H1 (cell line): ENCODE data around the gene METTL22. TPM values are rescaled to one million over a fixed set of nuclear protein-coding genes. Genes with fewer than 3 reads are reported as not detected.

Experiments used
- CTCF ChIA-PET: fragments of 300-600 bp; sonication (Branson Sonifier 250); formaldehyde crosslinking; loops from one replicate; lab custom pipeline; 2021; ENCODE audit not compliant: partially characterized antibody; lab: Charles Lee
- POLR2A ChIA-PET: fragments of 300-600 bp; sonication (Branson Sonifier 250); formaldehyde crosslinking; loops from one replicate; lab custom pipeline; 2021; ENCODE audit warnings: inconsistent platforms; ENCODE audit not compliant: partially characterized antibody; lab: Charles Lee
- DNase-seq, 2 experiments: peaks; one replicate each; pipeline versions ENCODE4 v3.0.0 to v3.0.0-alpha.2; 2010 to 2022; ENCODE audit warnings: low spot score in 2 of 2, low read depth in 1 of 2, mixed read lengths in 1 of 2
- FAIRE-seq: peaks from 2 replicates; lab custom pipeline; 2011; peaks lifted over from hg19 to GRCh38; lab: Jason Lieb, UNC
- H2AFZ ChIP-seq: 2 replicates; pipeline ENCODE4 v1.8.1; 2012; ENCODE audit warnings: low read length, inconsistent platforms
- H2AK5ac ChIP-seq: 2 replicates; pipeline ENCODE4 v1.6.1; 2013; ENCODE audit warnings: low read depth, low read length
- H2BK120ac ChIP-seq: replicated peaks from 2 replicates; pipeline ENCODE3; 2013; ENCODE audit warnings: low read depth, low read length, inconsistent platforms
- H2BK12ac ChIP-seq: 2 replicates; pipeline ENCODE4 v1.6.1; 2013; ENCODE audit warnings: low read depth, low read length
- H2BK15ac ChIP-seq: 2 replicates; pipeline ENCODE4 v1.6.1; 2013; ENCODE audit warnings: low read length
- H2BK20ac ChIP-seq: 2 replicates; pipeline ENCODE4 v1.6.1; 2013; ENCODE audit warnings: low read length
- H2BK5ac ChIP-seq: 2 replicates; pipeline ENCODE4 v1.6.1; 2013; ENCODE audit warnings: low read depth, low read length
- H3K14ac ChIP-seq: 2 replicates; pipeline ENCODE4 v1.6.1; 2013; ENCODE audit warnings: inconsistent platforms; ENCODE audit not compliant: insufficient read length
- H3K18ac ChIP-seq: 2 replicates; pipeline ENCODE4 v1.6.1; 2013; ENCODE audit warnings: low read length; ENCODE audit errors: extremely low read depth
- H3K23ac ChIP-seq: 2 replicates; pipeline ENCODE4 v1.6.1; 2013; ENCODE audit warnings: inconsistent platforms; ENCODE audit not compliant: insufficient read length
- H3K23me2 ChIP-seq: 2 replicates; pipeline ENCODE4 v1.6.1; 2013; ENCODE audit warnings: low read depth, low read length
- H3K27ac ChIP-seq: 2 replicates; pipeline ENCODE4 v1.6.1; 2011; ENCODE audit warnings: low read depth, low read length, inconsistent platforms
- H3K27me3 ChIP-seq, 4 experiments: replicated peaks in 1 of 4; 1 replicate in 1 of 4; 2 replicates in 3 of 4; pipeline versions ENCODE4 v1.6.1 to v1.8.1; 2011 to 2013; ENCODE audit warnings: low read length in 3 of 4, mild to moderate bottlenecking in 3 of 4, inconsistent platforms in 2 of 4, mixed read lengths in 2 of 4, moderate library complexity in 1 of 4; ENCODE audit not compliant: control insufficient read depth in 3 of 4, insufficient read depth in 3 of 4; ENCODE audit errors: extremely low read depth in 1 of 4
- H3K36me3 ChIP-seq, 4 experiments: 2 replicates each; pipeline versions ENCODE4 v1.6.1 to v1.8.1; 2011 to 2013; ENCODE audit warnings: mild to moderate bottlenecking in 4 of 4, low read length in 3 of 4, moderate library complexity in 2 of 4, control low read depth in 1 of 4, inconsistent platforms in 1 of 4; ENCODE audit not compliant: insufficient read depth in 4 of 4, control insufficient read depth in 2 of 4
- H3K4ac ChIP-seq: replicated peaks from 2 replicates; pipeline ENCODE3; 2013; ENCODE audit warnings: low read length, low read depth, mixed read lengths, inconsistent platforms; ENCODE audit not compliant: insufficient read length
- H3K4me1 ChIP-seq, 4 experiments: replicated peaks in 1 of 4; 1 replicate in 1 of 4; 2 replicates in 3 of 4; pipeline versions ENCODE4 v1.6.1 to v1.8.1; 2011 to 2013; ENCODE audit warnings: low read length in 3 of 4, inconsistent platforms in 2 of 4, mixed read lengths in 1 of 4; ENCODE audit not compliant: insufficient read depth in 4 of 4, control insufficient read depth in 3 of 4
- H3K4me2 ChIP-seq, 2 experiments: 2 replicates each; pipeline versions ENCODE4 v1.6.1 to v1.8.1; 2011 to 2013; ENCODE audit warnings: low read depth in 2 of 2, low read length in 2 of 2, control low read depth in 1 of 2, inconsistent platforms in 1 of 2, mild to moderate bottlenecking in 1 of 2; ENCODE audit not compliant: insufficient read depth in 1 of 2
- H3K4me3 ChIP-seq, 4 experiments: fragments of 200-600, 300-600 bp in 1 of 4; sonication (generic), shearing (Covaris generic), sonication (Bioruptor Twin) in 1 of 4; 2 replicates each; pipeline versions ENCODE4 v1.5.1 to v1.8.1; 2011 to 2016; ENCODE audit warnings: low read length in 4 of 4, low read depth in 3 of 4, control low read depth in 2 of 4, inconsistent platforms in 2 of 4, mild to moderate bottlenecking in 2 of 4, mixed read lengths in 1 of 4, moderate library complexity in 1 of 4; ENCODE audit not compliant: insufficient read depth in 2 of 4; ENCODE audit errors: extremely low read depth in 1 of 4
- H3K56ac ChIP-seq: replicated peaks from 2 replicates; pipeline ENCODE3; 2013; ENCODE audit warnings: low read depth, mild to moderate bottlenecking, mixed read lengths, low read length, inconsistent platforms; ENCODE audit not compliant: insufficient read length
- H3K79me1 ChIP-seq: 2 replicates; pipeline ENCODE4 v1.6.1; 2013; ENCODE audit warnings: low read depth, low read length, control low read depth
- H3K79me2 ChIP-seq, 2 experiments: 2 replicates each; pipeline versions ENCODE4 v1.6.1 to v1.8.1; 2012 to 2013; ENCODE audit warnings: low read length in 2 of 2, mild to moderate bottlenecking in 2 of 2, inconsistent platforms in 1 of 2; ENCODE audit not compliant: insufficient read depth in 2 of 2, control insufficient read depth in 1 of 2
- H3K9ac ChIP-seq, 4 experiments: replicated peaks in 1 of 4; 1 replicate in 1 of 4; 2 replicates in 3 of 4; pipeline versions ENCODE4 v1.6.1 to v1.8.1; 2011 to 2013; ENCODE audit warnings: low read depth in 3 of 4, low read length in 3 of 4, control low read depth in 2 of 4, mild to moderate bottlenecking in 2 of 4, moderate library complexity in 2 of 4, inconsistent platforms in 1 of 4; ENCODE audit errors: extremely low read depth in 1 of 4
- H3K9me3 ChIP-seq, 2 experiments: 2 replicates each; pipeline versions ENCODE4 v1.6.1 to v1.8.1; 2012 to 2013; ENCODE audit warnings: mild to moderate bottlenecking in 2 of 2, moderate library complexity in 2 of 2, control low read depth in 1 of 2, inconsistent platforms in 1 of 2, low read depth in 1 of 2, low read length in 1 of 2, mixed read lengths in 1 of 2; ENCODE audit not compliant: insufficient read depth in 2 of 2
- H4K20me1 ChIP-seq, 2 experiments: replicated peaks in 1 of 2; 2 replicates each; pipeline versions ENCODE3 to v1.8.1; 2011 to 2013; ENCODE audit warnings: inconsistent platforms in 2 of 2, low read length in 2 of 2, mild to moderate bottlenecking in 1 of 2; ENCODE audit not compliant: insufficient read depth in 2 of 2, control insufficient read depth in 1 of 2
- H4K5ac ChIP-seq: 2 replicates; pipeline ENCODE4 v1.6.1; 2013; ENCODE audit warnings: low read length, low read depth, mixed read lengths, inconsistent platforms; ENCODE audit not compliant: insufficient read length
- H4K8ac ChIP-seq: 2 replicates; pipeline ENCODE4 v1.8.0; 2013; ENCODE audit warnings: mild to moderate bottlenecking, moderate library complexity, low read length, inconsistent platforms; ENCODE audit not compliant: insufficient read depth; ENCODE audit errors: extremely low read depth
- H4K91ac ChIP-seq: replicated peaks from 2 replicates; pipeline ENCODE3; 2013; ENCODE audit warnings: low read length, mixed read lengths, inconsistent platforms; ENCODE audit not compliant: insufficient read length
- BRCA1 ChIP-seq: IDR thresholded peaks from 2 replicates; pipeline ENCODE4 v1.6.1; 2012; ENCODE audit warnings: low read depth, low read length, improper control_type of control experiment
- NANOG ChIP-seq: IDR thresholded peaks from 2 replicates; pipeline ENCODE4 v1.6.1; 2011; ENCODE audit warnings: low read length, low read depth, mild to moderate bottlenecking, inconsistent platforms; ENCODE audit not compliant: insufficient read depth, poor library complexity, severe bottlenecking
- SIX5 ChIP-seq: IDR thresholded peaks from 2 replicates; pipeline ENCODE4 v1.6.1; 2011; ENCODE audit warnings: mild to moderate bottlenecking, low read depth, low read length
- TAF1 ChIP-seq: IDR thresholded peaks from 2 replicates; pipeline ENCODE4 v1.6.1; 2011; ENCODE audit warnings: mild to moderate bottlenecking, low read depth, low read length
- WGBS, 2 experiments: shearing (Covaris generic) in 1 of 2; methylation state at CpG; one replicate each; pipeline versions ENCODE4 v1.1.6 to v1.1.7; 2013 to 2015; ENCODE audit warnings: low lambda C conversion rate in 2 of 2, mixed read lengths in 2 of 2, inconsistent platforms in 1 of 2, low coverage in 1 of 2, missing lambda C conversion rate in 1 of 2; ENCODE audit not compliant: insufficient replicate concordance in 2 of 2, insufficient coverage in 1 of 2, insufficient read length in 1 of 2; ENCODE audit errors: extremely low coverage in 1 of 2, missing lambda C conversion rate in 1 of 2; 5-methylcytosine and 5-hydroxymethylcytosine counted together
- polyA plus RNA-seq, 7 experiments: library from polyadenylated mRNA; depleted of rRNA in 3 of 7; stranded (reverse) in 5 of 7; unstranded in 2 of 7; fragments of >200 nt in 5 of 7; fragments of 200-250 nt in 2 of 7; gene quantifications; 1 replicate in 5 of 7; 2 replicates in 1 of 7; 4 replicates in 1 of 7; pipeline versions ENCODE4 v1.2.1 to v1.2.3, GENCODE V29; 2011 to 2013; ENCODE audit warnings: missing spikeins in 2 of 7, mixed read lengths in 2 of 7
- total RNA-seq: library from RNA; stranded (reverse); fragmentation: NEBNext Ultra II Directional; extraction: Animal tissue kit (Norgen Biotek cat#: 25700); gene quantifications from 2 replicates; pipeline ENCODE4 v1.2.1, GENCODE V29; 2021

The METTL22 gene
- total and polyA plus RNA-seq, 2 of the 8 experiments (the other 6 are each of a cell fraction or from before 2014, with no cell fraction given): 56.7 to 85.2 TPM

- Histone ChIP-seq H3K4ac (no peak overlapping the region), H2BK15ac (no peak overlapping the region), H3K36me3 (no peaks in the 10 kb centered on the region), H4K20me1 (no peaks in the 10 kb centered on the region), H4K91ac (no peak overlapping the region), H2BK12ac (no peak overlapping the region), H2BK5ac (no peak overlapping the region), H3K4me3 (no peak overlapping the region), H3K9ac (0 out of 7 replicates have a peak overlapping the region, but pooled peaks of 1 of the 4 experiments have one; percentile 4), H3K9me3 (no peaks in the 10 kb centered on the region), H3K56ac (no peak overlapping the region), H3K23me2 (no peaks in the 10 kb centered on the region), H3K23ac (no peak overlapping the region), H3K4me2 (no peak overlapping the region), H2AK5ac (no peak overlapping the region), H3K79me2 (no peaks in the 10 kb centered on the region), H3K4me1 (peaks cover 0 to 3% (median 0%) of the 10 kb centered on the region in 4 experiments; a peak in 2 of 7 replicates), H3K14ac (no peak overlapping the region), H3K18ac (no peak overlapping the region), H3K79me1 (no peaks in the 10 kb centered on the region), H3K27me3 (no peaks in the 10 kb centered on the region), H2AFZ (no peak overlapping the region), H4K5ac (no peak overlapping the region), H4K8ac (no peak overlapping the region), H2BK120ac (no peak overlapping the region), H2BK20ac (no peak overlapping the region), H3K27ac (no peak overlapping the region)
- FAIRE-seq (no peak), DNase-seq (no peak)
- ChIA-PET CTCF (interaction anchor here (0.8 to 27.6 kb wide), 9 partner anchors 11 to 382 kb away, joined by 3 to 404 read pairs (median 5); partner anchors contain the start of genes PMM2 and TMEM186), POLR2A (interaction anchor here (0.6 to 1.2 kb wide), 2 partner anchors 14 to 17 kb away, joined by 3 read pairs; no protein-coding TSS in a partner anchor)
- 74% methylated on average over 3 of the region's 3 CpGs; no CpG with 5 or more reads in 1 of the 2 experiments for WGBS, 2 experiments
- TF ChIP-seq NANOG: no peak
- TF ChIP-seq BRCA1: no peak
- no peak for TF ChIP-seq SIX5
- no peak for TF ChIP-seq TAF1
These were observed 46.0 kb downstream of the METTL22 start for GRCh38 chr16:8667492-8667891.
